Heart right ventricle (tissue), 16 donors: ENCODE results near the gene KLRK1. TPM values are rescaled to one million over a fixed set of nuclear protein-coding genes. Genes with fewer than 3 reads are reported as not detected.

Experiments used
- ATAC-seq, 8 donors: fragments of 200-7000 bp; cut with Tn5 transposase; one replicate each; pipeline ENCODE4 v1.9.1; 2020; ENCODE audit warnings: mild to moderate bottlenecking in 8 of 8, moderate library complexity in 8 of 8, moderate number of reproducible peaks in 1 of 8
- DNase-seq, 2 donors: peaks; one replicate each; pipeline ENCODE4 v3.0.0-alpha.2; 2020
- H3K27ac ChIP-seq, 10 donors: fragments of 200-600 bp; sonication (generic) in 2 of 10; one replicate each; pipeline versions ENCODE4 v1.5.0 to v1.8.0; 2020 to 2022; ENCODE audit warnings: mild to moderate bottlenecking in 3 of 10
- H3K27me3 ChIP-seq, 7 donors: fragments of 200-600 bp; one replicate each; pipeline ENCODE4 v1.8.0; 2021 to 2022; ENCODE audit warnings: mild to moderate bottlenecking in 2 of 7
- H3K36me3 ChIP-seq, 9 donors: fragments of 200-600 bp; sonication (generic) in 1 of 9; one replicate each; pipeline versions ENCODE4 v1.5.0 to v1.8.0; 2020 to 2022; ENCODE audit warnings: mild to moderate bottlenecking in 2 of 9
- H3K4me1 ChIP-seq, 9 donors: fragments of 200-600 bp; sonication (generic) in 1 of 9; one replicate each; pipeline versions ENCODE4 v1.5.0 to v1.8.0; 2020 to 2022; ENCODE audit warnings: mild to moderate bottlenecking in 4 of 9
- H3K4me3 ChIP-seq, 10 donors: fragments of 200-600 bp; sonication (generic) in 2 of 10; one replicate each; pipeline versions ENCODE4 v1.5.0 to v1.8.0; 2020 to 2022; ENCODE audit warnings: mild to moderate bottlenecking in 7 of 10, moderate library complexity in 2 of 10
- H3K9me3 ChIP-seq, 11 donors: fragments of 200-600 bp in 10 of 11; sonication (generic) in 2 of 11; one replicate each; pipeline versions ENCODE4 v1.5.0 to v1.8.0; 2013 to 2022; ENCODE audit warnings: mild to moderate bottlenecking in 2 of 11, control low read depth in 1 of 11, moderate library complexity in 1 of 11
- CTCF ChIP-seq, 9 donors: fragments of 200-600 bp; sonication (generic) in 2 of 9; IDR thresholded peaks; one replicate each; pipeline versions ENCODE4 v1.5.0 to v1.8.0; 2021 to 2022; ENCODE audit warnings: antibody characterized with exemption in 9 of 9, mild to moderate bottlenecking in 5 of 9, moderate library complexity in 1 of 9
- WGBS, 2 donors: extraction: QIAGEN DNeasy Blood & Tissue Kit; methylation state at CpG; one replicate each; pipeline ENCODE4 v1.1.7; 2013; ENCODE audit warnings: inconsistent platforms in 1 of 2; 5-methylcytosine and 5-hydroxymethylcytosine counted together
- intact Hi-C, 10 donors: fragments of 100-400 bp; cut with DNase I; formaldehyde crosslinking; loops; one replicate each; pipeline versions ENCODE4 v1.11.1 to v1.14.2; 2022
- polyA plus RNA-seq, 2 donors: library from polyadenylated mRNA; stranded (reverse); fragments of 200-250 nt; gene quantifications; one replicate each; pipeline ENCODE4 v1.2.3, GENCODE V29; 2013
- total RNA-seq, 10 donors: library from RNA; stranded (reverse); fragmentation: NEBNext Ultra II Directional in 3 of 10; extraction: Animal tissue kit (Norgen Biotek cat#: 25700) in 3 of 10; gene quantifications; one replicate each; pipeline versions ENCODE4 v1.2.1 to v1.2.4, GENCODE V29; 2021 to 2023
- donor health status: Arrhythmogenic right ventricular cardiomyopathy.
- donor health status: ischemic (EF 13 %, LVEDD 7.1; RV severe dilation, severe dysfunction).
- donor health status: healthy with polysubstance abuse.
- donor health status: DM: no; HTN: yes; CAD: no.
- donor health status: DM: no; HTN: no; CAD: no.
- donor health status: ischemic (EF 25% LVEDD 6.9; RV normal size, moderate dysfunction).
- donor health status: ischemic (EF 25% LVEDD 5.7; RV mildly dilated, moderate dysfunction).
- donor health status: healthy.
- donor health status: DM: yes; HTN: yes; CAD: no.
- donor health status: Ischemic cardiomyopathy.
- donor health status: ischemic (EF 35%, LVEDD 5.7; RV mildly dilated, moderate dysfunction).
- donor health status: nonischemic (EF 11% LVEDD 7.7; RV severe dilation, severe dysfunction).
- donor health status: DM: yes; HTN: yes; CAD: no.
- donor health status: PGD.
- donor health status: ischemic (EF 29% LVEDD 5.4; RV normal size, mild dysfunction).
- donor health status: nonischemic (EF 23%, LVEDD 6.1; RV moderate dilation, normal function).

KLRK1 gene
- total and polyA plus RNA-seq, 12 donors = 0.15 to 5.2 (median 0.57) TPM; not detected in 1

GRCh38 chr12:10409392-10409791, 19.6 kb upstream of the KLRK1 start, which contains the start of gene KLRC4:
Gene KLRC4 (minus strand): TSS chr12:10409757. CDS start chr12:10409575, 182 bp downstream.
- intact Hi-C loops = loop anchor here in 1 of 10 donors (5.0 kb wide), 1 partner anchor 77 kb away; no protein-coding TSS in a partner anchor
- Histone ChIP-seq H3K9me3 (peaks cover 0 to 10% (median 5%) of the 10 kb centered on the region in 11 donors), H3K36me3 (no peaks in the 10 kb centered on the region), H3K4me3 (no peak within 1 kb of the TSS), H3K4me1 (peaks cover 0 to 9% (median 0%) of the 10 kb centered on the region in 9 donors), H3K27me3 (peaks cover 0 to 14% (median 0%) of the 10 kb centered on the region in 7 donors), H3K27ac (peak within 1 kb of the TSS in 1 of 10 donors; percentile 14)
- TF ChIP-seq CTCF (IDR thresholded peaks at IDR 0.05) = no peak
- DNase-seq = no peak
- ATAC-seq = no peak
- WGBS, 2 donors = 0 to 56% methylated on average over 1 of the region's 1 CpG

DNA sequence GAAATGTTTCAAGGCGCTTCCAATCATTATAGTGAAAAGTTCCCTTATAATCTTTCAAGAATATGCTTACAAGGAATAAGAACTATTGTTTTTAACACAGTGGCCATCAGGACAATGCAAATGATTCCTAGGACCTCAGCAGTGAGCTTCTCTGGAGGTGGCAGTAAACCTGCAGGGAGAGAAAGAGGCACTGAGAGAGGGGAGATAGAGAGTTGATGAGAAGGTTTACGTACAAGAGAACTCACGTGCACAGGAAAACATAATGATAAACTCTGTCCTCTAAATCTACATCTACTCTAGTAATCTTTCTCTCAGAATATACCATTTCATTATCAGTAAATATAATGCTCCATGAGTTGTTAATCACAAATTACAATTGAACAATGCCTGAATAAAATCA, 19.0 kb upstream of the KLRK1 start:
- no peak for ATAC-seq
- Histone ChIP-seq H3K4me1 (peaks cover 0 to 9% (median 0%) of the 10 kb centered on the region in 9 donors), H3K4me3 (no peak overlapping the region), H3K36me3 (no peaks in the 10 kb centered on the region), H3K9me3 (peaks cover 0 to 10% (median 6%) of the 10 kb centered on the region in 11 donors), H3K27me3 (peaks cover 0 to 14% (median 0%) of the 10 kb centered on the region in 7 donors), H3K27ac (peak overlapping the region in 1 of 10 donors; percentile 14)
- no peak for DNase-seq
- TF ChIP-seq CTCF (IDR thresholded peaks at IDR 0.05) = no peak
- intact Hi-C loops = loop anchor here in 1 of 10 donors (5.0 kb wide), 1 partner anchor 77 kb away; no protein-coding TSS in a partner anchor
- 25 to 55% methylated on average over 3 of the region's 3 CpGs for WGBS, 2 donors

DNA sequence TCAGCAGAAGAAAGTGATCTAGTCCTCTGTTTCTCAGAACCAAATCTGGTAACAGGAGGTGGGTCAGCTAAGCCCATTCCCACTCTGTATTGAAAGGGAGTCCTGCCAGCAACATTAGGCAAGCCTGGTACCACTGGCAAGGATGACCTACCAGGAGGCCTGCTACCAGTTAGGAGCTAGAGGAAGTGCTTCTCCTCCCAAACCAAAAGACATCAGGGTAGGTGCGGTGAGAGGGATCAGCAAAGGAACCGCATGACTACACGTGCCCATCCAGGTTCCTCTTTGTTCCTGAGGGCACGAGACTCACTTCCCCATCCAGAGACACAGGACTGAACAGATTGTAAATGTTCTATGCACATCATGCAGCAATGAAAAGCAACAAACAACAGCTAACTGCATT, 16.9 kb upstream of the KLRK1 start:
- H3K4me3 ChIP-seq = peak overlapping the region in 1 of 10 donors; percentile 10
- peaks cover 0 to 10% (median 6%) of the 10 kb centered on the region in 11 donors for H3K9me3 ChIP-seq
- ATAC-seq = peak in 4 of 8 donors; percentile 37 to 59 (median 48)
- WGBS, 2 donors = 67 to 68% methylated on average over 4 of the region's 4 CpGs
- no peaks in the 10 kb centered on the region for H3K36me3 ChIP-seq
- intact Hi-C loops = loop anchor here in 1 of 10 donors (5.0 kb wide), 1 partner anchor 74 kb away; no protein-coding TSS in a partner anchor
- H3K27me3 ChIP-seq = peaks cover 0 to 11% (median 0%) of the 10 kb centered on the region in 7 donors
- TF ChIP-seq CTCF (IDR thresholded peaks at IDR 0.05) = no peak
- peak overlapping the region in 1 of 10 donors; percentile 19 for H3K27ac ChIP-seq
- H3K4me1 ChIP-seq = peaks cover 0 to 9% (median 0%) of the 10 kb centered on the region in 9 donors
- DNase-seq = peak in 1 of 2 donors; percentile 9

GRCh38 chr12:10405294-10405693, 15.5 kb upstream of the KLRK1 start:
- Histone ChIP-seq H3K27me3 (no peaks in the 10 kb centered on the region), H3K4me3 (no peak overlapping the region), H3K27ac (no peak overlapping the region), H3K9me3 (peaks cover 0 to 10% (median 6%) of the 10 kb centered on the region in 11 donors), H3K4me1 (peaks cover 0 to 9% (median 0%) of the 10 kb centered on the region in 9 donors), H3K36me3 (no peaks in the 10 kb centered on the region)
- no peak for TF ChIP-seq CTCF (IDR thresholded peaks at IDR 0.05)
- DNase-seq (no peak), ATAC-seq (no peak)
- intact Hi-C loops = loop anchor here in 1 of 10 donors (5.0 kb wide), 1 partner anchor 73 kb away; no protein-coding TSS in a partner anchor
- WGBS, 2 donors = 92% methylated on average over 5 of the region's 5 CpGs
